HepG2 (cell line): ENCODE data around the gene SLC8A2. TPM values are rescaled to one million over a fixed set of nuclear protein-coding genes. Genes with fewer than 3 reads are reported as not detected.

Experiments
- ATF1 ChIP-seq: IDR thresholded peaks from 2 replicates; pipeline ENCODE4 v1.6.1; 2016; ENCODE audit warnings: mild to moderate bottlenecking, control low read depth
- HOXA7 ChIP-seq: sonication (generic); formaldehyde crosslinking; IDR thresholded peaks from 2 replicates; pipeline ENCODE4 v1.8.1; 2022; ENCODE audit warnings: mild to moderate bottlenecking, missing genetic modification reagents, moderate library complexity
- JUND ChIP-seq: sonication (generic); formaldehyde crosslinking; IDR thresholded peaks from 2 replicates; pipeline ENCODE4 v1.8.0; 2022; ENCODE audit warnings: mild to moderate bottlenecking, missing genetic modification reagents
- POLR2AphosphoS5 ChIP-seq: IDR thresholded peaks from 2 replicates; pipeline ENCODE4 v1.6.1; 2012; ENCODE audit warnings: low read depth, low read length
- XRCC5 ChIP-seq: fragments of 200-400 bp; formaldehyde crosslinking; optimal IDR thresholded peaks from 2 replicates; pipeline ENCODE3; 2017; ENCODE audit warnings: mild to moderate bottlenecking, low read length
- ZNF7 ChIP-seq: IDR thresholded peaks from 2 replicates; pipeline ENCODE4 v1.6.1; 2016; ENCODE audit warnings: missing biosample characterization, missing genetic modification reagents
- ZSCAN22 ChIP-seq: sonication (generic); formaldehyde crosslinking; IDR thresholded peaks from 2 replicates; pipeline ENCODE4 v1.4.0; 2020; ENCODE audit warnings: mild to moderate bottlenecking, missing genetic modification reagents
- polyA plus RNA-seq, 8 experiments: library from polyadenylated mRNA; depleted of rRNA in 3 of 8; stranded (reverse) in 7 of 8; unstranded in 1 of 8; fragments of >200 nt; fragmentation: Illumina TruSeq in 4 of 8; extraction: Trizol in 4 of 8; gene quantifications; 2 replicates each; pipeline versions ENCODE4 v1.2.1 to v1.2.3, GENCODE V29; 2011 to 2016; ENCODE audit warnings: low read depth in 4 of 8, missing spikeins in 1 of 8, mixed read lengths in 1 of 8; ENCODE audit not compliant: insufficient read depth in 1 of 8
- total RNA-seq, 5 experiments: library from RNA; depleted of rRNA; stranded (reverse); fragments of >200 nt; fragmentation: Illumina TruSeq; extraction: Trizol; gene quantifications; 2 replicates each; pipeline ENCODE4 v1.2.3, GENCODE V29; 2016; ENCODE audit warnings: low read depth in 1 of 5
- TF ChIP-seq, protein P1 (sequence below), 2 experiments: sonication (generic) in 1 of 2; formaldehyde crosslinking in 1 of 2; IDR thresholded peaks; 2 replicates each; pipeline versions ENCODE4 v1.5.1 to v1.6.1; 2011 to 2020; ENCODE audit warnings: borderline replicate concordance in 1 of 2, low read depth in 1 of 2, low read length in 1 of 2, mild to moderate bottlenecking in 1 of 2, missing genetic modification reagents in 1 of 2, moderate library complexity in 1 of 2
- TF ChIP-seq, protein P2 (sequence below): sonication (generic); formaldehyde crosslinking; IDR thresholded peaks from 2 replicates; pipeline ENCODE4 v1.4.0; 2020; ENCODE audit warnings: missing genetic modification reagents
- TF ChIP-seq, protein P3 (sequence below): sonication (generic); formaldehyde crosslinking; IDR thresholded peaks from 2 replicates; pipeline ENCODE4 v1.8.0; 2022; ENCODE audit warnings: missing genetic modification reagents, low read depth, mild to moderate bottlenecking, borderline replicate concordance
- TF ChIP-seq, protein P4 (sequence below), 2 experiments: sonication (generic) in 1 of 2; formaldehyde crosslinking in 1 of 2; IDR thresholded peaks; 2 replicates each; pipeline versions ENCODE4 v1.6.1 to v1.9.0; 2014 to 2022; ENCODE audit warnings: antibody characterized with exemption in 1 of 2, borderline replicate concordance in 1 of 2, inconsistent platforms in 1 of 2, low read depth in 1 of 2, missing genetic modification reagents in 1 of 2
- TF ChIP-seq, protein P5 (sequence below): sonication (generic); formaldehyde crosslinking; IDR thresholded peaks from 2 replicates; pipeline ENCODE4 v1.4.0; 2020; ENCODE audit warnings: mild to moderate bottlenecking, low read depth, missing genetic modification reagents
- TF ChIP-seq, protein P6 (sequence below): IDR thresholded peaks from 2 replicates; pipeline ENCODE4 v1.6.1; 2016

The SLC8A2 gene
- total and polyA plus RNA-seq, 2 of the 13 experiments (the other 11 are each of a cell fraction or from before 2014, with no cell fraction given) = 0.02 TPM; not detected in 1

DNA sequence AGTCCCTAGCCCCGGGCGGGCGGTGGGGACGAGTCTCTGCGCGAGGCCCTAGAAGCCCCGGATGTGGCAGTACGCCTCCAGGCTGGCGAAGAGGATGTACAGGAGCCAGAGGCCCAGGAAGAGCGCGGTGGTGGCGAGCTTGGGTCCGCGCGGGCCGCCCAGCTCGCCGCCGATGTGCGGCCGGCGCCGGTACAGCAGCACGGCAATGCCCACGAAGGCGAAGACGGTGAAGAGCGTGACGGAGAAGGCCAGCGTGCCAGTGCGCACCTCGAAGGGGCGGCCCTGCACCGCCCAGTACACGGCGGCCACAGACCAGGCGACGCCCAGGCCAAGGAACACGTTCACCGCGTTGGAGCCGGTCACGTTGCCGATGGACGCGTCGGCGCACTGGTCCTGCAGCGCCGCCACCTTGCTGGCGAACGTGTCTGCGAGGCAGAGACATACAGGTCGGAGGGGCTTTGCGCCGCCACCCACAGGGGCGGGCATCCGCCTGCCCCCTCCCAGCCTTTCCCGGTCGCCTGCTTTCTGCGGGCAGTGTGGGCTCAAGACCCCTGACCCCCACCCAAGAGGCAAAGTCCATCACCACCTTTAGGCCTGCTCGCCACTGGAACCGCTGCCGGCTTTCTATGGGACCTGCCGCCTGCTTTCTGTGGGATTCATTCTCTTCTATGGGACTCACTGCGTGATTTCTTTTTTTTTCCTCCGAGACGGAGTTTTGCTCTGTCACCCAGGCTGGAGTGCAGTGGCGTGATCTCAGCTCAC, 41.5 kb downstream of the SLC8A2 start (continued):
- TF ChIP-seq, protein P1, sequence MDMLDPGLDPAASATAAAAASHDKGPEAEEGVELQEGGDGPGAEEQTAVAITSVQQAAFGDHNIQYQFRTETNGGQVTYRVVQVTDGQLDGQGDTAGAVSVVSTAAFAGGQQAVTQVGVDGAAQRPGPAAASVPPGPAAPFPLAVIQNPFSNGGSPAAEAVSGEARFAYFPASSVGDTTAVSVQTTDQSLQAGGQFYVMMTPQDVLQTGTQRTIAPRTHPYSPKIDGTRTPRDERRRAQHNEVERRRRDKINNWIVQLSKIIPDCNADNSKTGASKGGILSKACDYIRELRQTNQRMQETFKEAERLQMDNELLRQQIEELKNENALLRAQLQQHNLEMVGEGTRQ (IDR thresholded peaks at IDR 0.05; ENCODE audit: low read depth, low read length) = no peak
- TF ChIP-seq, protein P1 (CRISPR knock-in tag; IDR thresholded peaks at IDR 0.05; ENCODE audit: borderline replicate concordance) = no peak
- TF ChIP-seq ZNF7 (CRISPR knock-in tag) (0 out of 2 replicates have a peak, but pooled peaks have one; percentile 31), ATF1 (CRISPR knock-in tag) (no peak), JUND (no peak), XRCC5 (no peak), ZSCAN22 (no peak), POLR2AphosphoS5 (no peak), HOXA7 (CRISPR knock-in tag) (no peak)
- TF ChIP-seq, protein P2, sequence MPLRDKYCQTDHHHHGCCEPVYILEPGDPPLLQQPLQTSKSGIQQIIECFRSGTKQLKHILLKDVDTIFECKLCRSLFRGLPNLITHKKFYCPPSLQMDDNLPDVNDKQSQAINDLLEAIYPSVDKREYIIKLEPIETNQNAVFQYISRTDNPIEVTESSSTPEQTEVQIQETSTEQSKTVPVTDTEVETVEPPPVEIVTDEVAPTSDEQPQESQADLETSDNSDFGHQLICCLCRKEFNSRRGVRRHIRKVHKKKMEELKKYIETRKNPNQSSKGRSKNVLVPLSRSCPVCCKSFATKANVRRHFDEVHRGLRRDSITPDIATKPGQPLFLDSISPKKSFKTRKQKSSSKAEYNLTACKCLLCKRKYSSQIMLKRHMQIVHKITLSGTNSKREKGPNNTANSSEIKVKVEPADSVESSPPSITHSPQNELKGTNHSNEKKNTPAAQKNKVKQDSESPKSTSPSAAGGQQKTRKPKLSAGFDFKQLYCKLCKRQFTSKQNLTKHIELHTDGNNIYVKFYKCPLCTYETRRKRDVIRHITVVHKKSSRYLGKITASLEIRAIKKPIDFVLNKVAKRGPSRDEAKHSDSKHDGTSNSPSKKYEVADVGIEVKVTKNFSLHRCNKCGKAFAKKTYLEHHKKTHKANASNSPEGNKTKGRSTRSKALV (CRISPR knock-in tag) = peak; percentile 86
- TF ChIP-seq, protein P3, sequence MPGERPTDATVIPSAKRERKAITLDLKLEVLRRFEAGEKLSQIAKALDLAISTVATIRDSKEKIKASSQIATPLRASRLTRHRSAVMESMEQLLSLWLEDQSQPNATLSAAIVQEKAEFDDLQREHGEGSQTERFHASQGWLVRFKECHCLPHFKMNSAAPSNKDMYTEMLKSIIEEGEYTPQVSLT (CRISPR knock-in tag) = no peak
- TF ChIP-seq, protein P4, sequence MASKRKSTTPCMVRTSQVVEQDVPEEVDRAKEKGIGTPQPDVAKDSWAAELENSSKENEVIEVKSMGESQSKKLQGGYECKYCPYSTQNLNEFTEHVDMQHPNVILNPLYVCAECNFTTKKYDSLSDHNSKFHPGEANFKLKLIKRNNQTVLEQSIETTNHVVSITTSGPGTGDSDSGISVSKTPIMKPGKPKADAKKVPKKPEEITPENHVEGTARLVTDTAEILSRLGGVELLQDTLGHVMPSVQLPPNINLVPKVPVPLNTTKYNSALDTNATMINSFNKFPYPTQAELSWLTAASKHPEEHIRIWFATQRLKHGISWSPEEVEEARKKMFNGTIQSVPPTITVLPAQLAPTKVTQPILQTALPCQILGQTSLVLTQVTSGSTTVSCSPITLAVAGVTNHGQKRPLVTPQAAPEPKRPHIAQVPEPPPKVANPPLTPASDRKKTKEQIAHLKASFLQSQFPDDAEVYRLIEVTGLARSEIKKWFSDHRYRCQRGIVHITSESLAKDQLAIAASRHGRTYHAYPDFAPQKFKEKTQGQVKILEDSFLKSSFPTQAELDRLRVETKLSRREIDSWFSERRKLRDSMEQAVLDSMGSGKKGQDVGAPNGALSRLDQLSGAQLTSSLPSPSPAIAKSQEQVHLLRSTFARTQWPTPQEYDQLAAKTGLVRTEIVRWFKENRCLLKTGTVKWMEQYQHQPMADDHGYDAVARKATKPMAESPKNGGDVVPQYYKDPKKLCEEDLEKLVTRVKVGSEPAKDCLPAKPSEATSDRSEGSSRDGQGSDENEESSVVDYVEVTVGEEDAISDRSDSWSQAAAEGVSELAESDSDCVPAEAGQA (IDR thresholded peaks at IDR 0.05; ENCODE audit: low read depth) = peak; percentile 73; the same call in 1 of the 2 replicates
- TF ChIP-seq, protein P4 (CRISPR knock-in tag; IDR thresholded peaks at IDR 0.05; ENCODE audit: borderline replicate concordance) = no peak
- TF ChIP-seq, protein P5, sequence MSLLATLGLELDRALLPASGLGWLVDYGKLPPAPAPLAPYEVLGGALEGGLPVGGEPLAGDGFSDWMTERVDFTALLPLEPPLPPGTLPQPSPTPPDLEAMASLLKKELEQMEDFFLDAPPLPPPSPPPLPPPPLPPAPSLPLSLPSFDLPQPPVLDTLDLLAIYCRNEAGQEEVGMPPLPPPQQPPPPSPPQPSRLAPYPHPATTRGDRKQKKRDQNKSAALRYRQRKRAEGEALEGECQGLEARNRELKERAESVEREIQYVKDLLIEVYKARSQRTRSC (CRISPR knock-in tag) = no peak
- TF ChIP-seq, protein P6, sequence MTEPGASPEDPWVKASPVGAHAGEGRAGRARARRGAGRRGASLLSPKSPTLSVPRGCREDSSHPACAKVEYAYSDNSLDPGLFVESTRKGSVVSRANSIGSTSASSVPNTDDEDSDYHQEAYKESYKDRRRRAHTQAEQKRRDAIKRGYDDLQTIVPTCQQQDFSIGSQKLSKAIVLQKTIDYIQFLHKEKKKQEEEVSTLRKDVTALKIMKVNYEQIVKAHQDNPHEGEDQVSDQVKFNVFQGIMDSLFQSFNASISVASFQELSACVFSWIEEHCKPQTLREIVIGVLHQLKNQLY (CRISPR knock-in tag) = no peak
